ENCODE results near the gene TUBG2. TPM values are rescaled to one million over a fixed set of nuclear protein-coding genes. Genes with fewer than 3 reads are reported as not detected.

Gene TUBG2
- total RNA-seq, 1 donor from 2014 or later: 15.6 TPM

DNA sequence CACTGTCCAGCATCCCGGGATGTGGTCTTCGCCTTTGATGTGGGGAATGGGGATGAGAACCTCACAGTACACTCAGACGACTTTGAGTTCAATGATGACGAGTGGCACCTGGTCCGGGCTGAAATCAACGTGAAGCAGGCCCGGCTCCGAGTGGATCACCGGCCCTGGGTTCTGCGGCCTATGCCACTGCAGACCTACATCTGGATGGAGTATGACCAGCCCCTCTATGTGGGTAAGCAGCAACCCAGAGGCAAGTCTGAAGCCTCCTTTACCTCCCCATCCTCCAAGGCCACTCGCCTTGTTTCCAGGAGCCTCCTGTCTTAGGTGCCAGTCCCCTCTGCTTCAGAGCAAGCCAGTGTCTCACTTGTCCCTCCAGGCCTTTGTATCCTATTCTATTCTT lies 33.4 kb downstream of the TUBG2 start:
- no peaks in the 10 kb centered on the region for H3K9me3 ChIP-seq (replicated peaks)
- H3K27me3 ChIP-seq (ENCODE audit: low read depth): no peaks in the 10 kb centered on the region
- intact Hi-C loops (cut with micrococcal nuclease): no loop called here
- no peak for TF ChIP-seq CTCF (IDR thresholded peaks at IDR 0.05; ENCODE audit: borderline replicate concordance)
- no peak for DNase-seq
- peaks cover 47% of the 10 kb centered on the region for H3K36me3 ChIP-seq
- H3K4me3 ChIP-seq: no peak overlapping the region
- peaks cover 9% of the 10 kb centered on the region for H3K4me1 ChIP-seq
- no peak overlapping the region for H3K27ac ChIP-seq (replicated peaks)

- Histone ChIP-seq H3K27me3 (ENCODE audit: low read depth) (no peaks in the 10 kb centered on the region), H3K4me1 (peaks cover 19% of the 10 kb centered on the region), H3K9me3 (replicated peaks) (no peaks in the 10 kb centered on the region), H3K4me3 (no peak overlapping the region), H3K36me3 (peaks cover 52% of the 10 kb centered on the region), H3K27ac (replicated peaks) (no peak overlapping the region)
- no peak for DNase-seq
- TF ChIP-seq CTCF (IDR thresholded peaks at IDR 0.05; ENCODE audit: borderline replicate concordance): no peak
- intact Hi-C loops (cut with micrococcal nuclease): no loop called here
Observed at GRCh38 chr17:42694524-42694923, 35.4 kb downstream of the TUBG2 start.

- Histone ChIP-seq H3K36me3 (peaks cover 62% of the 10 kb centered on the region), H3K4me1 (peaks cover 23% of the 10 kb centered on the region), H3K9me3 (replicated peaks) (no peaks in the 10 kb centered on the region), H3K27ac (replicated peaks) (no peak overlapping the region), H3K27me3 (ENCODE audit: low read depth) (no peaks in the 10 kb centered on the region), H3K4me3 (no peak overlapping the region)
- DNase-seq: no peak
- intact Hi-C loops (cut with micrococcal nuclease): no loop called here
- TF ChIP-seq CTCF (IDR thresholded peaks at IDR 0.05; ENCODE audit: borderline replicate concordance): no peak
Observed at GRCh38 chr17:42695500-42695899, 36.4 kb downstream of the TUBG2 start.

DNA sequence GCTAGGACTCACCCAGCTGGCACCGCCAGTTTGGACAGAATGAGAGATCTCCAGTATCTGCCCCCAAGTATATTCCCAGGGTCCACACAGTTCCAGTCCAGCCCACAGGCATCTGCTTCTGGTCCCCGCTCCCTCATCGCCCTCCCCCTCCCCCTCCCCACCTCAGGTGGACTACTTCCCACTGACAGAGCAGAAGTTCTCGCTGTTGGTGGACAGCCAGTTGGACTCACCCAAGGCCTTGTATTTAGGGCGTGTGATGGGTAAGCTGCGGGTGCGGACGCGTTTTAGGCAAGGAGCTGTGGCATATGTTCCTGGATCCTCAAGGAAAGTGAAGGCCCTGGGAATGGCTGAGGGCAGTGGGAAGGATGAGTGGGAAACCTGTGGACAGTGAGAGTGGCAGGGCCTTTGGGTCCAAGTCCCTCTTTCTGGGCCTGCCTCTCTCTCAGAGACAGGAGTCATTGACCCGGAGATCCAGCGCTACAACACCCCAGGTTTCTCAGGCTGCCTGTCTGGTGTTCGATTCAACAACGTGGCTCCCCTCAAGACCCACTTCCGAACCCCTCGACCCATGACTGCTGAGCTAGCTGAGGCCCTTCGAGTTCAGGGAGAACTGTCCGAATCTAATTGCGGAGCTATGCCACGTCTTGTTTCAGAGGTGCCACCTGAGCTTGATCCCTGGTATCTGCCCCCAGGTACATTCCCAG lies 38.2 kb downstream of the TUBG2 start:
- intact Hi-C loops (cut with micrococcal nuclease): no loop called here
- no peak for TF ChIP-seq CTCF (IDR thresholded peaks at IDR 0.05; ENCODE audit: borderline replicate concordance)
- Histone ChIP-seq H3K4me1 (peaks cover 15% of the 10 kb centered on the region), H3K36me3 (peaks cover 76% of the 10 kb centered on the region), H3K27ac (replicated peaks) (no peak overlapping the region), H3K4me3 (no peak overlapping the region), H3K27me3 (ENCODE audit: low read depth) (no peaks in the 10 kb centered on the region), H3K9me3 (replicated peaks) (no peaks in the 10 kb centered on the region)
- DNase-seq: no peak

DNA sequence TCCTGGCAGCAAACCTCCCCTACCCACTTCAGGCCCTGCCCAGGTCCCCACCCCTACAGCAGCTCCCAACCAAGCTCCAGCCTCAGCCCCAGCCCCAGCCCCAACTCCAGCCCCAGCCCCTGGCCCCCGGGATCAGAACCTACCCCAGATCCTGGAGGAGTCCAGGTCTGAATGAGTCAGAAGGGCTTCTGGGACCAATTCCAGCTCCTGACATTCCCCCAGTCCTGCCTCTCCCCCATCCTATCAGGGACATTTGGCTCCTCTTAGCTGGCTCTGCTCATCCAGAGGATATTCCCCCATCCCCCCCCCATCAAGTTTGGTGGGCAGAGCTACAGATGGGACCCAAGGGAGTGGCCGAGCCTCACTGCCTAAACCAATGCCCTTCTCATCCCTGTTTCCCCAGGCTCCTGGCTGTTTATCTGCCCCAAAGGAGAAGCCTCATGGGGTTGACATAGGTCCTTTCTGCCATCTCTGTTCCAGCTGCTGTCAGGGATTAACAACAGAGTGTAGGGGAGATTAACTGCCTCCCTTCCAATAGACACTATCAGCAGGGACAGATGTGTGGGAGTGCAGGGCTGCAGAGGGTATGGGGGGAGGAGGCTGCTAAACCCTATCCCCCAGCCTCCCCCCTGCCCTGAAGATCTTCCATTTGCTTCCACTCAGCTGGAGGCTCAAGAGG lies 39.8 kb downstream of the TUBG2 start:
- no peaks in the 10 kb centered on the region for H3K9me3 ChIP-seq (replicated peaks)
- peak overlapping the region; percentile 27 for H3K27ac ChIP-seq (replicated peaks)
- peaks cover 87% of the 10 kb centered on the region for H3K36me3 ChIP-seq
- no peak for TF ChIP-seq CTCF (IDR thresholded peaks at IDR 0.05; ENCODE audit: borderline replicate concordance)
- peaks cover 15% of the 10 kb centered on the region for H3K4me1 ChIP-seq
- DNase-seq: peak; percentile 28
- H3K4me3 ChIP-seq: no peak overlapping the region
- H3K27me3 ChIP-seq (ENCODE audit: low read depth): no peaks in the 10 kb centered on the region
- intact Hi-C loops (cut with micrococcal nuclease): no loop called here
